ENCODE data around the gene OR10T2.
"Not testable (repeated sequence)": the region's sequence is repeated elsewhere in the genome, so short reads cannot be mapped to it uniquely, and the experiment has no call there.

Gene OR10T2

DNA sequence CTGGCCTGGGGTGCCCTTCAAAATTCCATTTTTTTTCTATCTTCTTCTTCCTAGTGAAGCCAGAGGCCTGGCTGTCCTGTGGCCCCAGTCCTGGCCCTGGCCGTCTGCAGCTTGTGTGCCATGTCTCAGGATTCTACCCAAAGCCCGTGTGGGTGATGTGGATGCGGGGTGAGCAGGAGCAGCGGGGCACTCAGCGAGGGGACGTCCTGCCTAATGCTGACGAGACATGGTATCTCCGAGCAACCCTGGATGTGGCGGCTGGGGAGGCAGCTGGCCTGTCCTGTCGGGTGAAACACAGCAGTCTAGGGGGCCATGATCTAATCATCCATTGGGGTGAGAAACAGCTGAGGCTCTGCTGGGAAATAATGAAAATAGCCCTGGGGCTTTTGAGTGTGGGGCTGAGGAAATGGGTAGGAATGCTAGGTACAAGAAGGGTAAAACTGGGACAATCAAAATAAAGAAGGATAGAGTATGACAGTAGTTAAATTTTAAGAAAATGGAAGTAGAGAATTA, 43.4 kb downstream of the OR10T2 start:
- DNase-seq: no peak

DNA sequence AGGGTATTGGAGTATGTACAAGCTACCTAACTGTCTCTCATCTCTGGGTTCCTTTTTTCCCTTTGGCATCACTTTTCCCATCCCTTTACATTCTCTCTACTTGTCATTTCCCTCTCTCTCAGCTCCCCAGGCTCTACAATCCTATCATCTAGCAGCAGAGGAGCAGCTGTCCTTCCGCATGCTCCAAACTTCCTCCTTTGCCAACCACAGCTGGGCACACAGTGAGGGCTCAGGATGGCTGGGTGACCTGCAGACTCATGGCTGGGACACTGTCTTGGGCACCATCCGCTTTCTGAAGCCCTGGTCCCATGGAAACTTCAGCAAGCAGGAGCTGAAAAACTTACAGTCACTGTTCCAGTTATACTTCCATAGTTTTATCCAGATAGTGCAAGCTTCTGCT, 45.0 kb downstream of the OR10T2 start:
- DNase-seq: no peak

DNA sequence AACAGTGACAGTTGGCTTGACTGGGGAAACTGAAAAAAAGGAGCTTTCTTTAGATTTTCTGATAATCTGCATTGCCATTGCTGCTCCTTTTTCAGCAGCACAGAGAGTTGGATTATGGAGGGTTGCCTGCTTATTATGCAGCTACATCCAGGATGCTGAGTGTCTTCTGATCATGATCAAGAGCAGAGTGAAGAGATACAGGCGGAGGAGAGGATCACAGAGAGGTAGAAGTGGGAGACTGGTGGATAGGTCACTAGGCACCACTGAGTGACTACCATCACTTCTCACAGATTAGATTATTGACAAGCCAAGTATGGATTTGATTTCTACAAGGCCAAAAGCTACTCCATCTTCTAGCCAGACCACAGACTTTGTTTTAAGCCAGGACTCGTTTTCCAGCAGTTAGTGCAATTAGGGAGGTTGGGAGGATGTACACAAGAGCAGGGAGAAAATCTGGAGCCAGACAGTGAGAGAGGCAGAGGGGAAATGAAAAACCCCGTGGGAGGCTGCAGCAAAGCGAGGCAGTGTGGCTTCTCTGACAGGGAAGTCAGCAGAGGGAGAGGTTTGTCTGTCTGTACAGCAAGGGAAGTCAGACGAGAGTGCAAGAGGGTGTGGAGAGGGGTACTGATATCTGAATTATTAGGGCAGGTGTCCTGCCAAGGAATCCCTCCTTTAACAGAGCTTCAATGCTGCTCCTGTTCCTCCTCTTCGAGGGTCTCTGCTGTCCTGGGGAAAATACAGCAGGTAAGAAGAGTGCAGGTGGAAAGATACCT, 45.8 kb downstream of the OR10T2 start, which contains the start of gene CD1E:
TSS of gene CD1E (plus strand) at position 592 of the 773 bp plus-strand sequence. CDS start at position 687, 95 bp downstream.
- DNase-seq: no peak

DNA sequence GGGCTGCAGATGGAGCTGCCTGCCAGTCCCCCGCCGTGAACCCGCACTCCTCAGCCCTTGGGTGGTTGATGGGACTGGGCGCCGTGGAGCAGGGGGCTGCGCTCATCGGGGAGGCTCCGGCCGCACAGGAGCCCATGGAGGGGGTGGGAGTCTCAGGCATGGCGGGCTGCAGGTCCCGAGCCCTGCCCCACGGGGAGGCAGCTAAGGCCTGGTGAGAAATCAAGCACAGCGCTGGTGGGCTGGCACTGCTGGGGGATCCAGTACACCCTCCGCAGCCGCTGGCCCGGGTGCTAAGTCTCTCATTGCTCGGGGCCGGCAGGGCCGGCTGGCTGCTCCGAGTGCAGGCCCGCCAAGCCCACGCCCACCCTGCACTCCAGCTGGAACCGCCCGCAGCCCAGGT, 50.3 kb downstream of the OR10T2 start:
- not testable (repeated sequence) for DNase-seq

Measured in cerebellar nuclear complex (tissue), 1 donor.